Hematopoietic multipotent progenitor cell treated with erythropoietin and hydrocortisone succinate and interleukin-3 and kit ligand, for 4 days (in vitro differentiated cells): ENCODE data around the gene SAMD14.

Source experiments
- DNase-seq: peaks from one replicate; pipeline ENCODE4 v3.0.0-alpha.2; 2015

Gene SAMD14

DNA sequence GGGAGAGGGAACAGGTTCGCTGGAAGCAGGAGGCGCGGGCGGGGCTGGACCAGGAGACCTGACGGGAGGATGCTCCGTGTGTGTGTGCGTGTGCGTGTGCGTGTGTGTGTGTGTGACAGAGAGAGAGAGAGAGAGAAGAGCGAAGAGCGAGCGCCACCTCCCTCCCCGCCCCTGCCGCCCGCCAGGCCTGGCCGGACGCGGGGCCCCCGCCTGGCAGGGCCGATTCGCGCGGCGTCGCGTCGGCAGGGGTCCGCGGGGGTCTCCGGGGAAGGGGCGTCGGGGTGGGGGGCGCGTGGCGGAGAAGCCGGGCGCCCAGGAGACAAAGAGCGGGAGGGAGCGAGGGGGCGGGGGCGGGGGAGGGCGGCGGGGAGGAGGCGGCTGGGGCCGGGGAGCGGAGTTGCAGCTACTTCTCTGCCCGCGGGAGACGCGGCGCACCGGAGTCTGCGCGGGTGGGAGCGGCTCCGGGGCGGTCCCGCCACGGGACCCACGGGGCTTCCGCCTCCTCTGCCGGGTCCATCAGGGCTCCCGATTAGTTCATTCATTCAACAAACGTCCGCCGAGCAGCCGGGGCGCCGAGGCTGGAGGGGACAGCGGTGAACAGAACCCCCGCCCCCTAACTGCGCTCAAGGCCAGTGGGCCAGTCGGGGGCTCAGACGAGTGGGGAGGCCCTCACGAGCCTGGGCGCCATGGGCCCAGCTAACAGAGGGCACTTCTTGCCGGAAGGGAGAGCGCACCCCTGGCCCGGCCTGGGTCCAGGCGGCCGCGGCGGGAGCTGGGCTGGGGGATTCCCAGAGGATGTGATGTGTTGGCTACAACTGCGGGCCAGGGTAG is at the start of gene SAMD14:
Gene SAMD14, minus strand, starts transcription at position 433 of the 831 bp plus-strand sequence. CDS start 5,201 bp downstream, outside the sequence.
- DNase-seq: peak; percentile 61

DNA sequence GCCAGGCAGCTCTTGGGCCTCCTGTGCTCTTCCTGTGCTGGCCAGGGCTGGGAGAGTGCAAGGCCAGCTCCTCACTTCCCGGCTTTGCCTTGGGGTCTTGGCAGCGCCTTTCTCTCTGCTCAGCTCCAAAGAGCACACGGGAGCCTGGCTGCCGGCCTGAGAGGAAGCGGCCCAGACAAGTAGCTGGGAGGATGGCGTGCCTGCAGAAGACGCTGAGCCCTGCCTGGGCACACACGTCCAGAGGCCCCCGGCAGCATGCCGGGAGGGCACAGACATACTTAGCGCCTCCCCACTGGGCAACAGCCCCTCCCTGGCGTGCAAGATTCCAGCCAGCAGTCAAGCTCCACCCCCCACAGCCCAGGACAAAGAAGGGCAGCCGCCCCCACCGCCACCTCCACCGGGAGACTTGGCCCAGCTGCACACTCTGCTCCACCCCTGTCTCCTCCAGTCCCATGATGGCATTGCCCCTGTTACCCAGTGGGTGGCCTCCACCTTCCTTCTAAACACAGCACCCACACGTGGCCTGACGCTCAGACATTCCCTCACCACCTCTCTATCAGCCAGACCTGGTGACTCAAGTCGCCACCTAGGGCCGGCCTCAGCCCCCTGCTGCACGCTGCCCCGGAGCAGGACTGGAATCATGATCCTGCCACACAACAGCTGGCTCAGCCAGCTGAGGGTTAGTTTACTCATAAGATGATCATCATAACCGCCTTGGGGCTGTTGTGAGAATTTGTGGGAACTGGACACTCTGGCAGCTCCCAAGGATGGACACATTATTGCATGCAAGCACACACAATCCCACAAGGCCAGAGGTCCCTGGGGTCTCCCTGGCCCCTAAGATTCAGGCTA is 48.2 kb upstream of the SAMD14 start:
- DNase-seq: peak; percentile 87

DNA sequence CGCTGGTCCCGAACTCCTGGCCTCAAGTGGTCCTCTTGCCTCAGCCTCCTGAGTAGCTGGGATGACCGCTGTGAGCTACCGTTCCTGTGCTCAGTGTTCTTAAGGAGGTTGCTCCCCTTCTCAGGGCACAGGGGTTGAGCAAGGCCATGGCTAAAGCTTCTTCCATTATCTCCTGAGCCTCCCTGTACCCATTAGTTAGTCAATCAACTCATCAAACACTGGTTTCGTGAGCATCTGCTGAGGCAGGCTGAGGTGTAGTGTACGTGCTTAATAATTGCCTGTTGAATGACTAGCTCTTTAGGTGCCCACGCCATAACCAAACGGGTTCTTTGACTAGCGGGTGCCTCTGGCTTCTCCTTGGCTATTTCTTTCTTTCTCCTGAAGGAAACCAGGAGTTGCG is 47.5 kb upstream of the SAMD14 start:
- no peak for DNase-seq

DNA sequence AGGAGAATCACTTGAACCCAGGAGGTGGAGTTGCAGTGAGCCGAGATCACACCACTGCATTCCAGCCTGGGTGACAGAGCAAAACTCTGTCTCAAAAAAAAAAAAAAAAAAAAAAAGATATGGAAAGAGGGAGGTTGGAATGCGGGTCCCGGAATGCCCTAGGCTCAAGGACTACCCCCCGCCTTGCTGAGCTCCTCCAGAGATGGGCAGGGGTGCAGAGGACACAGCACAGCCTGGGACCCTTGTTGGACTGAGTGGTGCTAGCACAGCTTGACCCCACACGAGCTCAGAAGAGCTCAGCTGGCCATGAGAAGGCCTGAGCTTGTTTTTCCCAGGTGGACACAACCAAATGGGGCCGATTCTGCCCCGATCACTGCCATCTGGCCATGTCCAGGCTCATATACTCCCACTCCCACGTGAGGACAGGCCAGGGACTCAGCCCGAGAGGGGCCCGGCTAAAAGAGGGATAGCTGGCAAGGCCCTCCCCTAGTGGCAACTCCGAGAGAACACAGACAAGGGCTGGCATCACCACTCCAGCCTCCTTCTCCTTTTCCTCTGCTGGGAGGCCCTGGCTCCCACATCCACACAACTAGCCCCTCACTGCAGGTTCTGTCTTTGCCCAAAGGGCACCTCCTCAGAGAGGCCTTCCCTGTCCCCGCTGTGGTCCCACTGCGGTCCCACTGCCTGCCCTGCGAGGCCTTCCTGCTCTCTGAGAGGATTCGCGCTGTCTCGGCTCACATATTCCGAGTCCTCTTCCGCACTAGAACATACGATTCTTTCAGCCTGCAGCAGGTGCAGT is 46.8 kb upstream of the SAMD14 start:
- DNase-seq: no peak

DNA sequence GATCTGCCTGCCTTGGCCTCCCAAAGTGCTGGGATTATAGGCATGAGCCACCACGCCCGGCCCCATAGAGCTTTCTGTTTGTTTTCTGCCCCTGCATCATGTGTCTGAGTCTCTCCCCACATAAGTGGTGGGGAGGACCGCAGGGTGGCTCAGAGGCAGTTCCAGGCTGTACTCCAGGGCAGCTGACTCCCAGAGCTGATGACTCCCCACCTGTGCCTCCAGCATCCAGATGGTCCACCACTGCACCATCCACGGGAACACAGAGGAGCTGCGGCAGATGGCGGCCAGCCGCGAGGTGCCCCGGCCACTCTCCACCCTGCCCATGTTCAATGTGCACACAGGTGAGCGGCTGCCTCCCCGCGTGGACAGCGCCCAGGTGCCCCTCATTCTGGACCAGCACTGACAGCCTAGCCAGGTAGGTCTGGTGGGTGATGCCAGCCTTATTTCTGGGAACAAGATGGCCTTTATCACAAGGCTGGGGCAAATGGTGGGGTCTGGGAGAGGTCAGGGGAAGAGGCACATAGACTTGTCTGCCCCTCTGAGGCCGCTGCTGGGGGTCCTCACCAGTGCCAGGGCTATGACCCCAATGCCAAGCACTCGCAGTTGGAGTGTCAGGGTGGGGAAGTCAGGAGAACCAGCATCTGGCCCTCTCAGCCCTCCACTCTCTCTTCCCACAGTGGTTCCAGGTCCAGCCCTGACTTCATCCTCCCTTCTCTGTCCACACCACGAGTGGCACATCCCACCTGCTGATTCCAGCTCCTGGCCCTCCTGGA is 45.3 kb upstream of the SAMD14 start:
- no peak for DNase-seq

DNA sequence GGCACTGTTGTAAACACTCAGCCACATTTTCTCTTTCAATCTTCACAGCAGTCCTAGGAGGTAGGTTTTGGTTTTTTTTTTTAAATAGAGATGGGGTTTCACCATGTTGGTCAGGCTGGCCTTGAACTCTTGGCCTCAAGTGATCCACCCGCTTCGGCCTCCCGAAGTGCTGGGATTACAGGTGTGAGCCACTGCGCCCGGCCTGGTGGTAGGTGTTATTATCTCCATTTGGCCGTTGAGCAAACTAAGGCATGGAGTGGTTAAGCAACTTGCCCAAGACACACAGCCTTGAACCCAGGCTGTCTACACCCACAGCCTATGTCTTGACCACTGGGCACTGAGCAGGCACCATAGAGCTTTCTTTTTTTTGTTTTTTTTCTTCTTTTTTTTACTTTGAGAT is 44.5 kb upstream of the SAMD14 start:
- DNase-seq: no peak

DNA sequence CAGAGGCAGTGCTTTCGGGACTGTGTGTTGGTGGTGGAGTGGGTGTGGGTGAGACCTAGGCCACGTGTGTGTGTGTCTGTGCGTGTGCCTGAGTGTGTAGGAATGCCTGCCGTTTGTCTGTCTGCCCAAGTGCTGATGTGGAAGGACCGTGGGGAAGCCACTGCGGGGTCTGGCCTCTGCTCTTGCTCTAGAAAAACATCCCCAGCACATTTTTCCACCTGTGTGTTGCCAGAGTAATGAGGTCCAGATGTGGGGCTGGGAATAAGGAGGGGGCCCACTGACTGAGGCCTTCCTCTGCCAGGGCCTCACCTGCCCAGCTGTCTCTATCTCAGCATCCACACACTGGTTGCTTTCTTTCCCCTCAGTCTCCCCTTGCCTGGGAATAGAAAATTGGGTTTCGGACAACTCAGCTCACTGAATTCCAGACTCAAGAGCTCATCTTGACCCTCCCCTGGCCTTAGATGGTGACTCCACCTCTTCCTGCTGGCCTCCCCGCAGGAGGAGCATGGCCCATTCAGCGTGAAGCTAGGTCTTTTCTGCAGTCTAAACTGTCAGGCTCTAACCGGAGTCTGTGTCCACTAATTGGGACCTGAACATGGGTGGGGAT is 43.5 kb upstream of the SAMD14 start:
- DNase-seq: no peak

DNA sequence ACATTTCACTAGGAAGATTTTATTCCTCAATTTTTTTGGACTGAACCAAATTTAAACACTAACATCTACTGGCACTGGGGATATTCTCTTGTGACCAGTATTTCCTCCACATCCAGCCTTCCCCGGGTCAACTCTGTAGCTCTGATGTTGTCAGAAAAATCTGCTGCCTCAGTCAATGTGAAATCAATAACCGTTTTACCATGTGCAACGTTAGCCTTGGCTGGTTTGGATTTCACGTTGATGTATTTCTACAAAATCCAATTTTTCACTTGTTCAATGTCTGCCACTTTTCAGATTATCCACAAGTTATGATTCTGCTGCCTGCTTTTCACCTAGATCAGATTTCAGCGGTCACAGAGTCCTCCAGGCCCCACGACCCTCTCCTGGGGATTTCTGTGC is 43.0 kb upstream of the SAMD14 start:
- DNase-seq: no peak

DNA sequence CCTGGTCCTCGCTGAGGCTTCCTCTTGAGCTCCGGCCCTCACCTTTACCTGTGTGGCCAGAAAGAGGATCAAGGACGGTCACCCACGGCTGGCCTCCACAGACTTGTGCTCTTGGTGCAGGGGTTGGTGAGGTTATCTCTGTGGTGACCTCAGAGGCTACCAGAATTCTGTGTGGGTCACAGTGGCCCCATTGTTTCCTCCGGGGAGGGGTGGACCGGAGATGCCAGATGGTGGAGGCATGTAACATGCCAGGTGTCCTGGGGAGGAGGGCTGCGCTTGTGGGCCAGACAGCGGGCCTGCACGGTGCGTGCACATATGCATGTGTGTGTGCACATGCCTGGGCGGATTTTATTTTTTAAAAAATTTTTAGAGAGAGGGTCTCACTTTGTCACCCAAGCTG is 42.2 kb upstream of the SAMD14 start:
- no peak for DNase-seq

DNA sequence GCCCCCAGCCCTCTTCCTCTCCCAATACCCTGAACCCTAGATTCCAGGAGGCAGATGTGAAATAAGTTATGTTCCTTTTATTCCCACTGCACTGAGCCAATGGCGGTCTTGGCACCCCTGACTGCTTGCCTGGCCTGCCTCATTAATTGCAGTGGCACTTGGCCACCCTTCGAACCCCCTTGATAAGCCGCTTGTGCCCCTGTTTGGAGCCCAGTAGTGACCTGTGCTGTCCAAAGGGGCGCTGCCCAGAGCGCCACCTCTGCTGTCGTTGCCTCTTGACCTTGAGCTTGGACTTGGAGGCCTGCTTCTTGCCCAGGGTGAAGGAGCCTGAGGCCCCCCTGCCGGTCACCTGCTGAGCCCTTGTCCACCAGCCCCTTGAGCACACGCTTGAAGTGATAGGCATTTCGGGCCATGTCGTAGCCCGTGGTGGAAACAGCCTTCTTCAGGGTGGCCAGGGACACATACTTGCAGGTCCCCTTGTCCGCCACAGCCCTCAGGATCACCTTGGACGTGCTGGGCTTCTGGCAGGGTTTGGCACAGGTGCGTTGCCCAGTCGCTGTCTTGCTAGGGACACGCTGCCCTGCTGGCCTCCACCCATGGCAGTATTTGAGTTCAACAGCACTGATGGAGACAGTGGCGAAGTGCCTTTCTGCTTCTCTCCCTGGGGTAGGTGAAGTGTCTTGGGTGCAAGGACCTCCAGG is 41.6 kb upstream of the SAMD14 start:
- no peak for DNase-seq

DNA sequence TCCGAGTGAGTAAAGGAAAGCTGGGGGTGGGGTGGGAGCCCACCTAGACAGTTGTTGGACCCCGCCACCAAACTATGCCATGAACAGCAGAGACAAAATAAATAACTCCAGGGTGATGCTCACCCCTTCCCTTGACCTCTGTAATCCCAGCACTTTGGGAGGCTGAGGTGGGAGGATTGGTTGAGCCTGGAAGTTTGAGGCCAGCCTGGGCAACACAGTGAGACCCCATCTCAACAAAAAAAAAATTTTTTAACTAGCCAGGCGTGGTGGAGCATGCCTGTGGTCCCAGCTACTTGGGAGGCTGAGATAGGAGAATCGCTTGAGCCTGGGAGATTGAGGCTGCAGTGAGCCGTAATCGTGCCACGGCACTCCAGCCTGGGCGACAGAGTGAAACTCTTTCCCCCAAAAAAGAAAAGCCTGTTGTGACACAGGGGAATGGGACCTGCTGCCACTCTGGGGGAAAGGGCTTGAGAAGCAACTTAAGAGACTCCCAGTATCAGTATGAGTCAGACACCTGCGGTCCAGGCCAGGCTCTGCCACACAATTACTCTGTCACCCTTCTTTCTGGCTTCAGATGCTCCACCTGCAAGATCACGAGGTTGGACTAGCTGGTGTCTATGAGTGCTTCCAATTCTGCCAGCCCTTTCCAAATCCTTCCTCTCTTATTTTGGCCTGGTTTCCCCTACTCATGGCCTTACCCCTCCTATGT is 40.9 kb upstream of the SAMD14 start:
- DNase-seq: no peak

DNA sequence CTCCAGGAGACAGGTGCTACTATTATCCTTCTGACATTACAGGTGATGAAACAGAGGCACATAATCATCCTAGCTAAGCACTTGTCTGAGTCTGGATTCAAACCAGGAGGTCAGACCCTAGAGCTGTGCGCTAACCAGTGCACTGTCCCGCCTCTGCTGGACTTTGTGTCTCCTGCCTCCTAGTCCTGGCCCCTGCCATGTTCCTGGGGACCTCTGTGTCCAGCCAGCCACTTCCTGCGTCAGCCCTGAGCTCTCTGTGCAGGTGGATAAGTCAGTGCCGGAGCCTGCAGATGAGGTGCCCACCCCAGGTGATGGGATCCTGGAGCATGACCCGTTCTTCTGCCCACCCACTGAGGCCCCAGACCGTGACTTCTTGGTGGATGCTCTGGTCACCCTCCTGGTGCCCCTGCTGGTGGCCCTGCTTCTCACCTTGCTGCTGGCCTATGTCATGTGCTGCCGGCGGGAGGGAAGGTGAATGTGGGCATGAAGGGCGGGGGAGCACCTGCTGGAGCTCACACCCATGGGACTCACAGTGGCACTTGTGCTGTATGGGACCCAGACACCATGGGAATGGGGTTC is 40.0 kb upstream of the SAMD14 start:
- no peak for DNase-seq

DNA sequence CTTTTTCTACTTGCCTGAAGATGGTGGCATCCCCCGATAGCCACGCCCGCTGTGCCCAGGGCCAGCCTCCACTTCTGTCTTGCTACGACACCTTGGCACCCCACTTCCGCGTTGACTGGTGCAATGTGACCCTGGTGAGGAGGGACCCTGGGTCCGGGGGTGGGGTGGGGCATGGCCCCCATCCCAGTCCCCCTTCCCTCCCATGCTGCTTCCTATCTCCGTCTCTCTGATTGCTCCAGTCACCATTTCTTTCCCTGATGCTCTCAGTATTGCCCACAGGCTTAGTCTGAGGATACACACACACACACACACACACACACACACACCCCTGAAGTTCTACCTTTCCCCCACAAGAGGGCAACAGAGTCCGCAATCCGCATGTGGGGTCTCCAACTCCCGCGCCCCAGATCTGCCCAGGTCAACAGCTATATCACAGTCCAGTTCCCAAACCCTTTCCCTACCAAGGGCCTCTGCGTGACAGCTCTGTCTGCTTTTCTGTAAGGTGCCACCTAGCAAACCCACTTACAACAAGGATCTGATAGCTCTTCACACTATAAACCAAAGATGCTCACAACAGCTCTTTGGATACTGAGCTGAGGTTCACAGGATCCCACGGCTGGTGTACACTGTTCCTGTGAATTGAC is 39.3 kb upstream of the SAMD14 start:
- DNase-seq: peak; percentile 83

DNA sequence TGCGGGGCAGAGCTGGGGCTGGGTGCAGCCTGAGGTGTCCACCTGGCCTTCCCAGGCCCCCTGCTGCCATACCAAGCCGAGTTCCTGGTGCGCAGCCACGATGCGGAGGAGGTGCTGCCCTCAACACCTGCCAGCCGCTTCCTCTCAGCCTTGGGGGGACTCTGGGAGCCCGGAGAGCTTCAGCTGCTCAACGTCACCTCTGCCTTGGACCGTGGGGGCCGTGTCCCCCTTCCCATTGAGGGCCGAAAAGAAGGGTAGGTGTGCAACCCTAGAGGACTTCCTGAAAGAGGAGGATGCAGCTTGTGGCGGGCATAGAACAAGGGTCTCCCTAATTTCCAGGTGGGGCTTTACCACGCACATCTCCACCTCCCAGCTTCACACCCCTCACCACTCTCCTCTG is 38.4 kb upstream of the SAMD14 start:
- DNase-seq: no peak

DNA sequence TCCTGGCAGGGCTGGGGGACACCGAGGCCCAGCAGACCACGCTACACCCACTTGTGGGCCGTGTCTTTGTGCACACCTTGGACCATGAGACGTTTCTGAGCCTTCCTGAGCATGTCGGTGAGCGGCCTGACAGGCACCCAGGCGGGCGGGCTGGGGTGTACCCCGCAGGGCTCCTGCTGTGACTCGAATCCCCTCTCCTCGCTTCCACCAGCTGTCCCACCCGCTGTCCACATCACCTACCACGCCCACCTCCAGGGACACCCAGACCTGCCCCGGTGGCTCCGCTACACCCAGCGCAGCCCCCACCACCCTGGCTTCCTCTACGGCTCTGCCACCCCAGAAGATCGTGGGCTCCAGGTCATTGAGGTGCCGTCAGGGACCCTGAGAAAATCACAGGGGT is 37.4 kb upstream of the SAMD14 start:
- no peak for DNase-seq

DNA sequence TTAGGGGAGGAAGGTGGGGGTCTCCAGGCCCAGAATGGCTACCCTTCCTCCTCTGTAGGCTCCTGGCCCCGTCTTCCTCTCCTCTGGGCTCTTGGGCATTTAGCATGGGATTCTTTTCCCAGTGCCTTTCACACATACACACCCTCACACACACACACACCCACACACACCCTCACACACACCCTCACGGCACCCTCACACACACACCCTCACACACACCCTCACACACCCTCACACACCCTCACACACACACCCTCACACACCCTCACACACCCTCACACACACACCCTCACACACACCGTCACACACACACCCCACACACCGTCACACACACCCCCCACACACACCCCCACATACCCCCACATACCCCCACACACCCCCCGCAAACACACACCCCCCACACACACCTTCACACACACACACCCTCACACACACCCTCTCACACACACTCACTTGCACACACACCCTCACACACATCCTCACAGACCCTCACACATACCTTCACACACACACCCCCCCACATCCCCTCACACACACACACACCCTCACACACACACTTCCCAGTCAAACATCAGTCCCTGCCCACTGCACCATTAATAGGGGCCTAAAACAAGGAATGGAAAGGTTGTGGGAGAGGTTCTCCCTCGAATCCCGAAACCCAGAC is 36.7 kb upstream of the SAMD14 start:
- no peak for DNase-seq

DNA sequence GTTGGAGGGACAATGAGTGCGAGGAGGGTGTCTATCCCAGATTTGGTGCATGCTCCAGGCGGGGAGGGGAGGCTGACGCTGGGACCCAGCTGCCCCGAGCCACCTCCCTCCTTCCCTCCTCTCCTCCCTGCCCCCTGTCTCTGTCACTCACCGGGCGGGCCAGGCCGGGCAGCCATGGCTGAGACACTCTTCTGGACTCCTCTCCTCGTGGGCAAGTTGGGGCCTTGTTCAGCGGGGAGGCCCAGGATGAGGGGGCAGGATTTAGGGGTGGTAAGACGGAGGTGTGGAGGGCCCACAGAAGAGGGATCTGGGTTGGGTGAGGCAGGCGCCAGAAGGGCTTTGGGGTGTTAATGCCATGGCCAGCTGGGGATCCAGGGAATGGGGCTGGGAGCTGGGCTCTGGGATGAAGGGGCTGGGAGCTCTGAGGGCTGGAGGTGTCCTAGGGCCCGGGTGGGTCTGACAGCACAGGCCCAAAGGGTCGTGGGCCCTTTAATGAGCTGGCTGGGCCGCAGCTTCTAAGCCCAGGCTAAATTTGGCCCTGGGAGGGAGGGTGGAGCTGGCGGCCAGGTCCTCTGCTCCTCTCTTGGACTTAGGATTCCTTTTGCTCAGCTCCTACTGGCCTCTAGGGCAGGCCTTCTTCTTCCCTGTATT is 36.0 kb upstream of the SAMD14 start, which contains the start of gene SGCA:
Gene SGCA, plus strand, starts transcription at position 139 of the 651 bp plus-strand sequence. Its CDS starts 36 bp downstream, at position 175.
- no peak for DNase-seq

DNA sequence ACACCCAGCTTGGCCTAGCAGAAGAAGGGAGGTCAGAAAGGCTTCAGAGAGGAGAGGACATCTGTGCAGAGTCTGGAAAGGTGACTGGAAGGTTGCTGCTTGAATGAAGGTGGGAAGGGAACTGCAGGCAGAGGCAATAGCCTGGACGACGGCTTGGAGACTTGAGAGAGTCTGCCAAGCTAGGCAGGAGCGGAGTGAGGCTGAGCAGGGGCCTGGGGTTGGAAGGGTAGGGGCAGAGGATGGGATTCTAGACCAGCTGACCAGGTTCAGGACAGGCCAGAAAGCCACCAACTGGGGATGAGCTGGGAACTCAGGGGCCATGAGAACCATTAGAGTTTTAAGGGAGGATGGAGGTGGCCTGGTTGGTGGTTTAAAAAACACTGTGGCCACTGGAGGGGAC is 35.5 kb upstream of the SAMD14 start:
- no peak for DNase-seq

DNA sequence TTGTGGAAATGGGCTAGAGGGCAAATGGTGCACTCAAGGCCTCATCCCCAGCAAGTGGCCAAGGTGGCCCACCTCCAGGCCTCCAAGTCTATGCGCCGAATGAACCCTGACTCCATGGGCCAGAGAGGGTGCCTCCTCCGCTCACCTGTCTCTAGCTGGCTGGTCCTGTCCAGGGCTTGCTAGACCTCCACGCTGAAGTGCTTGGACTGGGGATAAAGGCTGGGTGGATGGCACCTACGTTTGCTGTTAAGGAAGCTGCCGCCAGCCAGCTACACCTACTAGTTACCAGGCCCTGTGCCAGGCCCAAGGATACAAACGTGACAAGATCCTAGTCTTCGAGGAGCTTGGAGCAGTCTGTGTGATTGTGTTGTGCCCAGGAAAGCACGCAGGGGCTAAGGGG is 35.1 kb upstream of the SAMD14 start:
- no peak for DNase-seq
